ENCODE results near the gene NECAB2.
"Not testable (repeated sequence)": the region's sequence is repeated elsewhere in the genome, so short reads cannot be mapped to it uniquely, and the experiment has no call there.

Gene NECAB2

DNA sequence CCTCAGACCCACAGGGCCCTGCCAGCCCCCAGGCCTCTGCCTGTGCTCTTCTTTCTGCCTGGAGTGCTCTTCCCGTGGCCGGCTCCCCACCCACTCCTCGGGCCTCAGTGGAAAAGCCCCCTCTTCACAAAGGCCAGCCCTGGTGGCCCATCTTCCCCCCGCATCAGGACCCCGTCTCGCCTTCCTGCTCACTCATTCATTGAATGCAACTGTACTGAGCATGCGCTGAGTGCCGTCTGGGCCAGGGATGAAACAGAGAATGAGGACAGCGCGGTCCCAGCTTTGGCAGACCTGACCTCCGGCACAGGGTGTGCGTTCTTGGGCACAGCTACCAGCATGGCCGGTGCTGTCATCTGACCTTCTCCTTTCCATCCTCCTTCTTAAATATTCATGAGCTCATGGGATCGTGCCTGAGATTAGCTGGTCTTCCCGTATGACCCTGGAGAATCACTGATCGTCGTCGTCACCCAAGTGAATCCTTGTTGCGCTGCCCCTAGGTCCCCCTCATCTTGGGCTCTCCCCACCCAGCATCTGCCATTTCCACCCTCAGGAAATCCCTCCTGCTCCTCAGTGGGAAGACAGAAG, 31.4 kb upstream of the NECAB2 start:
- DNase-seq (ENCODE audit: low read depth in 3 of 3): no peak

DNA sequence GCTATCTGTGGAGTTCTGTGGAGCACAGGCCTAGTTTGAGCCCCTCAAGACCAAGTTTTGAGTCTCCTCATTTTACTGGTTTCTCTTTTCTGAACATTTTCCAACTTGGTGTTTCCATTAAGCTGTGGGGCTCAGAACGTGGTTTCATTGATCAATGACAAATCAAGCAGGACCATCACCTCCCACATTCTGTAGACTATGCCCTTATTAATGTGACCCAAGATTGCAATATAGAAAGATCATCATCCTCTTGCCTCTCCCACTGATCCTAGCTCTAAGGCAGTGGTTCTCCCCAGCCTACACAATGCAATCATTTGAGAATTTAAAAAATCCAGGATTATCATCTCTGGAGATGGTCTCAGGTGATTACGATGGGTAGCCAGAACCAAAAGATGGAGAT, 30.8 kb upstream of the NECAB2 start:
- DNase-seq (ENCODE audit: low read depth in 3 of 3): no peak

DNA sequence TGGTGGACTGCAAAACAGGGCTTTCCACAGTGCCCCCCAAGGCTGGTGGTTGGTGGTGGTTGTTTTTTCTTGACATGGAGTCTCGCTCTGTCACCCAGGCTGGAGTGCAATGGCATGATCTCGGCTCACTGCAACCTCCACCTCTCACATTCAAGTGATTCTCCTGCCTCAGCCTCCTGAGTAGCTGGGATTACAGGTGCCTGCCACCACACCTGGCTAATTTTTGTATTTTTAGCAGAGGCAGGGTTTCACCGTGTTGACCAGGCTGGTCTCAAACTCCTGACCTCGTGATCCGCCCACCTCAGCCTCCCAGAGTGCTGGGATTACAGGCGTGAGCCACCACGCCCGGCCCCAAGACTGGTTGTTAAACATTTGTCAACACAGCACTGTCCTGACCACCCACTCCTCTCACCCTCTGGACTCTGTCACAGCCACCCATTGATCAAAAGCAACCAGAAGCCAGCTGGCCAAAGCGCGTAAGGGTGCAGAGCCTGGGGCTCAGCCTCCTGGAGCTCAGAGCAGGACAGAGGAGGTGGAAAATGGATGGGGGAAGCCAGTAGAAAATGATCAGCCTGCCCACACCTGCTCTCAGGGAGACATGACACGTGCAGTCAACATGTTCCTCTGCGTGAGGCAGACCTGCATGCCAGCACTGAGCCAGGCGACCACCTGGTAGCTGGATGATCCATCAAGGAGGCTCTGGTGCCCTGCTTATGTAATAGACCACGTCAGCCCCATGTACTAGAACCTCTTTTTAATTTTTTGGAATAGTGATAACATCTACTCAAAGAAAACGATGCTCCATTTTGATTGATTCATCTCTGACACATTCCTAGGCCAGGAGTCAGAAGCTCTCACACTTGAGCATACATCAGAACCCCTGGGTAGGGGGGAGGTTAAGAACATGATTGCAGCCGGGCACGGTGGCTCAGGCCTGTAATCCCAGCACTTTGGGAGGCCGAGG, 29.8 kb upstream of the NECAB2 start:
- no peak for DNase-seq (ENCODE audit: low read depth in 3 of 3)

DNA sequence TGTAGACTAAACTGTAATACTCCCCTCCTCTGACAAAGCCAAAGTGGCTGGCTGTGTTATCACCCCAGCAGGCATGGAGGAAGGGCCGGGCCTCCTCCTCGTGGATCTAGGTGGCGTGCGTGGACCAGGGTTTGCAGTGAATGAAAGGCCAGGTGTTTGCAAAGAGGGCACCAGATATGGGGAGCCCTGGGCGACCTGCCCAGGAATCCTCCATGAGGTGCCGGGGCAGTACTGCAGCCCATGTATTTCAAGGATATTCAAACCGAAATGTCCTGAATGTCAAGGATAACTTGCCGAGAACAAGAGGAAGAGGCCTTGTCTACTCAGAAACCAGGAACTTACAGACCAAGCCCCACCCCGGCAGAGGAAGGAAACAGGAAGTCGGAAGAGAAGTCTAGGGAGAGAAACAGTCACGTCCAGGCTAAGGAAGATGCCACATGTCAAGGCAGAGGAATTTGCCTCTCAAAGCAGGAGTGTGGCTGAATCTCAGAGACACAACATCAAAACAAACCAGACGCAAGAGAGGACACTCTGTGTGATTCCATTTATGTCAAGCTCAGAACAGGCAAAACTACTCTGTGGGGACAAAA, 28.7 kb upstream of the NECAB2 start:
- no peak for DNase-seq (ENCODE audit: low read depth in 3 of 3)

DNA sequence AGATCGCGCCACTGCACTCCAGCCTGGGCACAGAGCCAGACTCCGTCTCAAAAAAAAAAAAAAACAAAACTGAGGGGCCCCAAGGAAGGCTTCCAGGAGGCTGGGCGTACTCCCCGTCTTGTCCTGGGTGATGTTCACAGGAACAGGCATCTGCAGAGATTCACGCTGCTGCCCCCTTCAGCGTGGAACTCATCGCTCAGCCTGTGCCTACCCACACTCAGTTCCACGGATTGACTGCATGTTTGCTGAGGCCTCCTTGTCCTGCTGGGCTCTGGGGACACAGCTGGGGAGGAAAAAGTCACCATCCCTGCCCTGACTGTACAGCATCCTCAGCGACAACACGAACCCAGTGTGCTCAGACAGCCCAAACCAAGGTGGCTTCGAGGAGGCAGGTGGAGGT, 27.9 kb upstream of the NECAB2 start:
- DNase-seq (ENCODE audit: low read depth in 3 of 3): no peak

DNA sequence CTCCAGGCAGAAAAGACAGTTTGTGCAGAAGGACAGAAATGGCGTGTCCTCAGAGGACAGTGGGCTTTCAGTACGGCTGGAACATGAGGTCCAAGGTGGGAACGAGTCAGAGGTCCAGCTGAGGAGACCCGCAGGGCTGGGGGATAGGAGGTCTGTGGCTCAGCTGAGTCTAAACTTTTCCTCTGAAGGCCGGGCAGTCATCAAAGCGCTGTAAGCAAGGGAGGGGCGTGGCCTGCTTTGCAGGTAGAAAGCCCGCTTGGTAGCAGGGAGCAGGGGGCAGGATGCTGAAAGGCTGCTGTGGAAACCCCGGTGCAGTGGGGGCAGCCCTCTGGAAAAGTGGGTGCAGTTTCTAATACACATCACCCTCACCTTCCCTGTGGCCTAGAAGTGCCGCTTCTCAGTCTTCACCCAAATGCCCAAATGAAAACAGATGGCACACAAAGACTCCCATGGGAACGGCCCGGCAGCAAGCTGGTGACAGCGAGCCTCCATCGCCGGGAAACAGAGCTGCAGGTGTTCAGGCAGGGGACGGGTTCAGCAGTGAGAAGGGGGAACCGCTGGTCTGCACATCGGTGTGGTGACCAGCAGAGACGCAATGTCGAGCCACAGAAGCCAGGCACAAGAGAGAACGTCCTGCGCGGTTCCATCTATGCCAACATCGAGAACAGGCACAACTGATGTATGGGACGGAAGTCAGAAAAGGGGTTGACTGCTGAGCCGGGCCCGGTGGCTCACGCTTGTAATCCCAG, 27.2 kb upstream of the NECAB2 start:
- DNase-seq (ENCODE audit: low read depth in 3 of 3): no peak

DNA sequence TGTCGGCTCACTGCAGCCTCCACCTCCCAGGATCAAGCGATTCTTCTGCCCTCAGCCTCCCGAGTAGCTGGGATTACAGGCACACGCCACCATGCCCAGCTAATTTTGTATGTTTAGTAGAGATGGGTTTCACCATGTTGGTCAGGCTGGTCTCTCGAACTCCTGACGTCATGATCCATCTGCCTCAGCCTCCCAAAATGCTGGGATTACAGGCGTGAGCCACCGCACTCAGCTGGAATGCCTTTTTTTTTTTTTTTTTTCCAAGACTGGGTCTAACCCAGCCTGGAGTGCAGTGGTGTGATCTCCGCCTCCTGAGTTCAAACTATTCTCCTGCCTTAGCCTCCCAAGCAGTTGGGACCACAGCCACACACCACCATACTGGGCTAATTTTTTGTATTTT, 26.5 kb upstream of the NECAB2 start:
- DNase-seq (ENCODE audit: low read depth in 3 of 3): not testable (repeated sequence)

DNA sequence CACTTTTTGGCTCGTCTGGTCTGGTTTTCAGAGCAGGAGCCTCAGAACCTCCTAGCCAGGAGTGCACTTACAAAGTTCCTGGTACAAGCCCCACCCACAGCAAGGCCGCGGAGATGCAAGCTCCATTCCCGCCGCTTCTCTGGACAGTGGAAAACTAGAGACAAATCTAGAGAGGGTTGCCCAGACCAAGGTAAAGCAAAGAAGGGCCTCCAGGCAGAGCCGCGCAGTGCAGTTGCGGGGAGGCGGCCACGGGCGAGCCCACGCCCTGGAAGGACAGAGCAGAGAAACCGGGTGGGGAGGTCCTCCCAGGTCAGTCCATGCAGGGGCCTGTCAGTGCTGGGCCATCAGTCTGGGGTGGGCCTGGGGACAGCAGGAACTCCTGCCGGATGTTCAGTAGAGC, 26.0 kb upstream of the NECAB2 start:
- no peak for DNase-seq (ENCODE audit: low read depth in 3 of 3)

DNA sequence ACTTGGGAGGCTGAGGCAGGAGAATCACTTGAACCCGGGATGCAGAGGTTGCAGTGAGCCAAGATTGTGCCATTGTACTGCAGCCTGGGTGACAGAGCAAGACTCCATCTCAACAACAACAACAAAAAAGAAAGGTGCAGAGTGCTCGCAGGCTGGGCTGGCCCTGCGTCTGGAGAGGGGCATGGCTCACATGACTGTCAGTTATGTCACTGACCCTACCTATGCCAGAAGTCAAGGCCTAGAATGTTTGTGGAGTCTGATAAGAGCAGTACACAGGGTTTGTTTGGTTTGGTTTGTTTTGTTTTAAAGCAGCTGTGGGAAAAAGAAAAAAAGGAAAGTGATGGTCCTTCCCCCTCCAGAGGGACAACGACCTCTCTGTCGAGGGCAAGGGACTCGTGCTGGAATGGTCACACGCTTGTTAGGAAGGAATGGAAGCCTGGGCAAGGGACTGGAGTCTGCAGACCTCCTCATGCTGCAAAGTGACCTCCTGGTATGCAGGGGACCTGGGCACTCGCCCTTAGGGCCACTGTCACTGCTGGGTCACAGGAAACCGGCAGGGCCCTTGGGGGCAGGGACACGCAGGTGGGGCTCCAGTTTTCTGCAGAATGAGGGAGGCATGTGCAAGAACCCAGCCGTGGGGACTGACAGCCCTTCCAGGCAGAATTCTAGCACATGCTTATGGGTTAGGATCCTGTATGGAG, 25.1 kb upstream of the NECAB2 start:
- no peak for DNase-seq (ENCODE audit: low read depth in 3 of 3)

DNA sequence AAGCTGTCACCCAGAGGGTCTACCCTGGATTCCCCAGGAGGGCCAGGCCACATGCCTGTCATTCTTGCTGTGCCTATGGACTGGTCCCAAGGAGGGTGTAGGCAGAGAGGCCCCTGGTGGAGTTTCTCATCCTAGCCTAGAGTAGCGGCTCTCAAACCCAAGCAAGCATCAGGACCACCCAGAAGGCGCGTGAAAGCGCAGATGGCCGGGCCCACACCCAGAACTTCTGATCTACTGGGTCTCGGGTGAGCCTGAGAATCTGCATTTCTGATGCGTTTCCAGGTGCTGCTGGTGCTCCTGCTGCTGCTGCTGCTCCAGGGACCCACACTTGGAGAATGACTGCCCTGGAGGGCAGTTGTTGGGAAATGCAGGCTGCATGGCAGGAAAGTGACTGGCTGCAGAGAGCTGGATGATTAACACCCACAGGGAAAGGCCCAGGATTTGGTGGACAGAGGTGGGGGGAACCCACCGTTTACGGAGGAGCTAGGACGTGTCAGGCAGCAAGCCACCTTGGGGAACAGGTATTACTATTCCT, 24.5 kb upstream of the NECAB2 start:
- DNase-seq (ENCODE audit: low read depth in 3 of 3): no peak

DNA sequence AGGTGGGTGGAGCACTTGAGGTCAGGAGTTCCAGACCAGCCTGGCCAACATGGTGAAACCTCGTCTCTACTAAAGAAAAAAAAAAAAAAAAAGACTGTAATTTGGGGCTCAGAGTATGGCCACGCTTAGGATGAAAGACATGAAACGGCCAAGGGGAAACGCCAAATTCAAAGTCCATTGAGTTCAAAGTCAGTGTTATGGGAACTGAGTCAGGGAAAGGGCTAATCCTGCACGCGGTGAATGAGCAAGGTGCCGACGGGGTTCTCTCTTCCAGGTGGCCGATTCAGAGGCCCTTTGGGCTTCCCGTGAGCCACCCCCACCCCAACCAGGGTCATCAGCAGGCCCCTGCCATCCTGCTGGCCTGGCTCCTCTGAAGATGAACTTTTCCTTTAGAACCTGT, 22.5 kb upstream of the NECAB2 start:
- no peak for DNase-seq (ENCODE audit: low read depth in 3 of 3)

DNA sequence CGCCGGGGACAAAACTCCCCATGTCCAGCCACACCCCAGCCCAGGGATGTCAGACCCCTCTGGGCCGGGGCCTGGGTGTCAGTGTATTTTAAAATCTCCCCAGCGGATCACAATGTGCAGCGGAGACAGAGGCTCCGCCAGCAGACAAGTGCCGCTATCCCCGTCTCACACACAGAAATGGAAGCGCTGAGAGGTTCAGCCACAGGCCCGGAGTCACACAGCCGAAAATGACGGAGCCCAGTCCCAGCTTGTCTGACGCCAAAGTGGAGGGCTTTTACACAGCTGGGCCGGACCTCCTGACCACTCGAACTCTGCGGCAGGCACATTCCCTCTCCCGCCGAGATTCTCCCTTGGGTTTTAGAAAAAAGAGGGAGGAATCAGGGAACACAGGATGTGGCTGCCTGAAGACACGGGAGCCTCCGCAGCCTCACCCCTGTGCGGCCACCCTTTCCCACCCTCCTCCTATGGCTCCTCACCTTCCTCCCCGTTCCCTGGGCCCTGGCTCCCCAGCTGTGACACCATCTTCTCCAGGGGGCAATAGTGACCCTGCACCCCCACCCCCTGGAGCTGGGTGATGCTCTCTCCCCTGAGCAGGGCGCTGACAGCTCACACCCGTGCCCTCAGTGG, 21.8 kb upstream of the NECAB2 start:
- no peak for DNase-seq (ENCODE audit: low read depth in 3 of 3)

DNA sequence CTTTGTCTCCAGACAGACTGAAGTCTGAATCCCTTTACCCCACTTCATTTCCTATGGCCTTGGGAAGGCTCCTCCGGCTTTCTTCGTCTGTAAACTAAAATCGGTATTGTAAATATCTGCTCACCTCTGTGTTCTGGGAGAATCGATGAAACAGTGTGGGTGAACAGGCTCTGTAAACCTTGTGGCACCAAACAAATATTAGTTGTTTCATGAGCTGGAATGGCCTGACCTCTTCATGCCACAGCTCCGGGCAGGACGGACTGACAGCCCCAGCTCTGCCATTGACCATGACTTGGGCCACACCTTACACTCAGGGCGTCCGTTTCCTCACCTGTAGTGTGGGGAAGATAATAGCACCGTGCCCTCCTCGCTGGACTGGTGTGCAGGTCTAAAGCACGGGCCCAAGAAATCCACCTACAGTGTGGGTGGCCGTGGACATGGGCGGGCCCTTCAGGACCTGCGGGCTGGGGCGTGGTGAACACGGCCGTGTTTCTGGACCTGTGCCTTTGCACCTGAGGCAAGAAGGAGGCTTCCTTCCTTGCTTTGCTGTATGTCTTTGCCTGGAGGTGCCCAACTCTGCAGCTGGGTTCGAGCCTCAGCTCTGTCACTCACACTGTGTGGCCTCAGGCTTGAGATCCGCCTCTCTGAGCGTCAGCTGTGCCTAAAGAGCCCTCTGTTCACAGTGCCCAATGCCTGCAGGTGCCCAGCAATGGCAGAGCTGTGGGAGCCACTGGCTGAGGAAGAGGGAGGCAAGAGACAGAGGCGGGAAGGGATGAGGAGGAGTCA, 21.1 kb upstream of the NECAB2 start:
- no peak for DNase-seq (ENCODE audit: low read depth in 3 of 3)

DNA sequence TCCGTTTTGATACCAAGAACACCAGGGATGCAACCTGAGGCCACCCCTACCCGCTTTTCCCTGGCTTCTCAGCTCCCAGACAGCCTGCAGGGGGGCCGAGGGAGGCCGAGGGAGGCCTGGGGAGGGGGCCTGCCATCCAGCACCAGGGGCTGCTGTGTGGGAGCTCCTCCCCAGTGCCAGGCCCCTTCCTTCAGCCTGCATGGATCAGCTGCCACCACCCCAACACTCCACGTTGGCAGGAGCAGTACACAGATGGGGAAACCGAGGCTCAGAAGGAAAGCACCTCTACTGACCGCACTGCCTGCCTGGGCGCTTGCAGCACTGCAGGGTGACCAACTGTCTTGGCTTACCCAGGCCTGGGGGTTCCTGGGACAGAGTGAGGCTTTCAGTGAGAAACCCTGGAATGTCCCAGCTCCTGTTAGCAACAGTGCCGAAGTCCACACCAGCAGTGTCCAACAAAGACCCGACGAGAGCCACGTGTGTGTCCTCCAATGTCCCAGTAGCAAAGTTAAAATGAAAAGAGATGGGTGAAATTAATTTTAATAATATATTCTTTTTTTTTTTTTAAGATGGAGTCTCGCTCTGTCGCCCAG, 20.3 kb upstream of the NECAB2 start:
- DNase-seq (ENCODE audit: low read depth in 3 of 3): no peak

DNA sequence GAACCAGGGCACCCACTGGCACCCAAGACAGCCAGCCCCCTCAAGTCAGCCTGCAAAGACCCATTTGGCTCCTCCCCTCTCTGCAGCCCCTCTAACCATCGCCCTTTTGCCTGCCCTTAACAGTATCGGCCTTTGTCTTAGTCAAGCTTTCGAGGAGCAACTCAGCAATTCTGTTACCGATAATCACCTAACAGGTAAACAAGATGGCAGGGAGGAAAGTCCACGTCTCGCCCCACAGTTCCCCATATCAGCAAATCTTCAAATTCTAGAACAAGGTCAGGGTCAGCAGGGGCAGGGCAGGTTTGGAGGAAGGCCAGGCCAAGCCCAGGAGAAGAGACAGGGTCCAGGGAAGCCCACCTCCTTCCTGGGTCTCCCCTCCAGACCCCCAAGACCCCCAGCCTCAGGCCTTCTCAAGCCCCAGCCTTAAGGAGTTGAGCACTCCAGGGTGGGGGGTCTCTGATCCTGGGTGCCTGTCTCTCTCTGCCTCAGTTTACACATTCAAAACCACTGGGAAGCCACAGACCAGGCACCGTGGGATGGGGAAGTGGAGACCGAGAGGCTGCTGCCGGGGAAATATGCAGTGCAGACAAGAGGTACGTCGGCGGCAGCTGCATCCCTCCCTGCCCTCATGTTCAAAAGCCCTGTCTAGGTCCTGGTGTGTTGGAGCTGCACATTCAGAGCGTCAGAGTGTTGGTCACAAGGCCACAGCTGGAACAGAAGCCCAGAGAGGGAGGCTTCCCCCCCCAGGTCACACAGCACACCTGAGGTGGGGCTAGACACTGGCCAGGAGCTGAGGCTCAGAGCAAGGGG, 18.9 kb upstream of the NECAB2 start:
- DNase-seq (ENCODE audit: low read depth in 3 of 3): no peak

DNA sequence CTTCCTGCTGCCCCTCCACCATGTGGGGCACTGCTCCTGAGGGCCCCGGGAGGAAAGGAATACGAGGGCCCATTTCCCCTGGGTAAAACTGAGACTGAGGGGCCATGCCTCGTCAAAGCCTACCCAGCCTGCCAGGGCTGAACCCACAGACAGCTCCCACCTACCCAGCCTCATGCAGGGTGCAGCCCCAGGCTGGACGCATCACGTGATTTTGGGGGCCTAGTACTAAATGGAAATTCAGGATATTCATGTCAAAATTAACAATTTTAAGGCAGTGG, 18.4 kb upstream of the NECAB2 start:
- no peak for DNase-seq (ENCODE audit: low read depth in 3 of 3)

DNA sequence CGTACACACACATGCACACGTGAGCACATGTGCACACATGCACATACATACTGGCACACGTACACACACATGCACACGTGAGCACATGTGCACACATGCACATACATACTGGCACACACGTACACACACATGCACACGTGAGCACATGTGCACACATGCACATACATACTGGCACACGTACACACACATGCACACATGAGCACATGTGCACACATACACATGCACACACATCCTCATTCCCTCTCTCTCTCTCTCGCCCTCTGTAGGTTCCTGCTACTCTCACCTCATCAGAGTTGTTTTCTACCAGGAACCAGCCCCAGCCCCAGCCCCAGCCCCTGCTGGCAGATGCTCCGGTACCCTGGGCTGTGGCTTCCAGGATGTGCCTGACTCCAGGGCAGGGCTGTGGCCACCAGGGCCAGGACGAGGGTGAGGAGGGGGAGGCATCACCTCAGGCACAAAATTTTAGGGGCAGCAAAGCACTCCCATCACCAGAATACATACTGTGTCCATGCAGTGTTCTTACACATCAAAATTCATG, 17.1 kb upstream of the NECAB2 start:
- DNase-seq (ENCODE audit: low read depth in 3 of 3): not testable (repeated sequence)

DNA sequence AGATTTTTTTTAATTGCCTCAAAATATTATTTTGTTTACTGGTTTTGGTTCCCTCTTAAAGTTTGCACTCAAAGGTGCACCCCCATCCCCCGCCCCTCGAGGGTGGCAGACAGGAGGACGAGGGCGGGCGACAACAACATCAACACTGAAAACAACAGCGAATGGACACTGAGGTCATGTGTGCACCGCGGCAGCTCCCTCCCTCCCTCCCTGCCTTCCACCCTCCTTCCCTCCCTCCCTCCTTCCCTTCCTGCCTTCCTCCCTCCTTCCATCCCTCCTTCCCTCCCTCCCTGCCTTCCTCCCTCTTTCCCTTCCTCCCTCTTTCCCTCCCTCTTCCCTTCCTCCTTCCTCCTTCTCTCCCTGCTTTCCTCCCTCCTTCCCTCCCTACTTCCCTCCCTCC, 16.5 kb upstream of the NECAB2 start:
- no peak for DNase-seq (ENCODE audit: low read depth in 3 of 3)

DNA sequence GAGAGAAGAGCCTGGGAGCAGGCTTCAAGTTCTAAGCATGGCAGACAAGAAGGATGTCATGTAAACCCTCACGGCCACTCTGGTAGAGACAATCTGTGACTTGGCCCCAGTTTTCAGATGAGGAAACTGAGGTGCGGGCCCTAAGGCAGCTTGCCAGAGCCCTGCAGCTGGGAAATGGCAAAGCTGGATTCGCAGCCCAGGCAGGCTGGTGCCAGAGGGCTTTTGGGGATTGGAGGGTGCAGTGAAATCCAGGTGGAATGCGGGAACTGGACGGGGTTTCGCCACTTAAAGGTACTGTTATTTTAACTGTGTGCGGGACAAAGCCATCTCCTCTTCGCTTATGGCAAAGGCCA, 15.5 kb upstream of the NECAB2 start:
- DNase-seq (ENCODE audit: low read depth in 3 of 3): no peak

Data from stimulated activated CD4-positive, alpha-beta T cell treated with anti-CD3 and anti-CD28 coated beads, TNF-alpha, amount 100 ng/mL, for 24 hours (primary cell).